Endothelial cell (in vitro differentiated cells): Measurements from ENCODE around the gene PATJ. TPM values are rescaled to one million over a fixed set of nuclear protein-coding genes. Genes with fewer than 3 reads are reported as not detected.
"Not testable (repeated sequence)": the region's sequence is repeated elsewhere in the genome, so short reads cannot be mapped to it uniquely, and the experiment has no call there.

Experiments used
- DNase-seq: peaks from one replicate; pipeline ENCODE4 v3.0.0; 2021; ENCODE audit warnings: low spot score
- H3K27ac Mint-ChIP-seq: one replicate; pipeline ENCODE4 v1.8.0; 2021; ENCODE audit warnings: mixed read lengths, inconsistent platforms; ENCODE audit not compliant: unreplicated experiment
- H3K27me3 Mint-ChIP-seq: one replicate; pipeline ENCODE4 v1.8.0; 2021; ENCODE audit warnings: mild to moderate bottlenecking, moderate library complexity, mixed read lengths, inconsistent platforms; ENCODE audit not compliant: unreplicated experiment
- H3K36me3 Mint-ChIP-seq: one replicate; pipeline ENCODE4 v1.8.0; 2021; ENCODE audit warnings: mild to moderate bottlenecking, low read depth, mixed read lengths, inconsistent platforms; ENCODE audit not compliant: unreplicated experiment
- H3K4me1 Mint-ChIP-seq: one replicate; pipeline ENCODE4 v1.8.0; 2021; ENCODE audit warnings: mild to moderate bottlenecking, mixed read lengths, inconsistent platforms; ENCODE audit not compliant: unreplicated experiment
- H3K4me3 Mint-ChIP-seq: one replicate; pipeline ENCODE4 v1.8.0; 2021; ENCODE audit warnings: mild to moderate bottlenecking, mixed read lengths, inconsistent platforms; ENCODE audit not compliant: unreplicated experiment
- H3K9me3 Mint-ChIP-seq: one replicate; pipeline ENCODE4 v1.8.0; 2021; ENCODE audit warnings: mixed read lengths, inconsistent platforms; ENCODE audit not compliant: unreplicated experiment
- CTCF ChIP-seq: fragments of 200-600 bp; sonication (generic); IDR thresholded peaks from one replicate; pipeline ENCODE4 v1.5.0; 2021; ENCODE audit warnings: antibody characterized with exemption; ENCODE audit not compliant: unreplicated experiment
- long read RNA-seq: library from polyadenylated mRNA; unstranded; transcript quantifications from one replicate; pipeline ENCODE4 v2.0.0, GENCODE V29; 2020; ENCODE audit not compliant: unreplicated experiment
- total RNA-seq: library from RNA; stranded (reverse); fragmentation: NEBNext Ultra II Directional; extraction: Animal tissue kit (Norgen Biotek cat#: 25700); gene quantifications from one replicate; pipeline ENCODE4 v1.2.1, GENCODE V29; 2021; ENCODE audit not compliant: unreplicated experiment

The PATJ gene
- total RNA-seq: 13.9 TPM
- long read RNA-seq: 0 reads

GRCh38 chr1:61741711-61742619 is at the start of gene PATJ:
Gene PATJ (plus strand): TSS chr1:61742480. CDS start chr1:61762893, 20,413 bp downstream.
- TF ChIP-seq CTCF: no peak
- Mint-ChIP-seq H3K36me3 (peaks cover 4% of the 10 kb centered on the region), H3K4me1 (peaks cover 14% of the 10 kb centered on the region), H3K9me3 (no peaks in the 10 kb centered on the region), H3K27me3 (peaks cover 8% of the 10 kb centered on the region), H3K27ac (peak within 1 kb of the TSS; percentile 90), H3K4me3 (peak within 1 kb of the TSS; percentile 97)
- peak; percentile 52 for DNase-seq

GRCh38 chr1:61699911-61700851 is 42.1 kb upstream of the PATJ start:
- no peaks in the 10 kb centered on the region for H3K27me3 Mint-ChIP-seq
- H3K9me3 Mint-ChIP-seq: no peaks in the 10 kb centered on the region
- no peak overlapping the region for H3K27ac Mint-ChIP-seq

DNA sequence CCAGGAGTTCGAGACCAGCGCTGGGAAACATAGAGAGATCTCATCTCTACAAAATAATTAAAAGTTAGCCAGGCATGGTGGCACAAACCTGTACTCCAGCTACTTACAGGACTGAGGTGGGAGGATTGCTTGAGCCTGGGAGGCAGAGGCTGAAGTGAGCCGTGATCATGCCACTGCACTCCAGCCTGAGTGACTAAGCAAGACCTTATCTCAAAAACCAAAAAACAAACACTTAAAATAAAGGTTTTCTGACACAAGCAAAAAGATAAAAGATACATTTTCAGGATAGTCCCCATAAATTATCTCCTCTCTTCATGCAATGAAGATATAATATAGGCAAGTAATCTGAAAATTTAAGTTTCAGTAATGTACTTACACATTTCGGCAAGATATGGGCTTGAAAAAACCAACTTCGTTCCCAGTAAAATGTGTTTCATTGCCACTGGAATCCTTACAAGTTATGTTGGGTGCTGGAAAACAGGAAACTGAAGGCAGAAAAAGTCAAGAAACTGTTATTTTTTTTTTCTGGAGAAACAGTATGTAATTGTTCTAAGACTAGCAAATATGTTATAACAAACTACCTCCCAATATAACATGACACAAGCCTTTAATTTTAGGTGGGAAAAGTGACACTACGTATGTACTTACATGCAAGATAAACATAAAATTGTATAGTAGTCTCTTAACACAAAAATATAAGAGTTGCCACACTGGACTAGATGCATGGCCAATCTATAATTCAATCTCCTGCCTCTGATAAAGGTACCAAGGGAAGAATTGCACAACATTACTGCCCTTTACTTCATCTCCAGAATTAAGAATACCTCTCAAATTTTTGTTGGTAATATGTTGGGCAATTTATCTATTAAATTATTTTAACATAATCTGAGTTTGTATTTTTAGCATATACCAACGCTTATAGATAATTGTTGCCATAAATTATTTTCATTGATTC is 33.0 kb upstream of the PATJ start:
- H3K9me3 Mint-ChIP-seq: no peaks in the 10 kb centered on the region

More at GRCh38 chr1:61699911-61700851, 42.1 kb upstream of the PATJ start:
- Mint-ChIP-seq H3K4me1 (no peaks in the 10 kb centered on the region), H3K36me3 (peaks cover 12% of the 10 kb centered on the region), H3K4me3 (no peak overlapping the region)
- no peak for DNase-seq
- TF ChIP-seq CTCF: no peak

DNA sequence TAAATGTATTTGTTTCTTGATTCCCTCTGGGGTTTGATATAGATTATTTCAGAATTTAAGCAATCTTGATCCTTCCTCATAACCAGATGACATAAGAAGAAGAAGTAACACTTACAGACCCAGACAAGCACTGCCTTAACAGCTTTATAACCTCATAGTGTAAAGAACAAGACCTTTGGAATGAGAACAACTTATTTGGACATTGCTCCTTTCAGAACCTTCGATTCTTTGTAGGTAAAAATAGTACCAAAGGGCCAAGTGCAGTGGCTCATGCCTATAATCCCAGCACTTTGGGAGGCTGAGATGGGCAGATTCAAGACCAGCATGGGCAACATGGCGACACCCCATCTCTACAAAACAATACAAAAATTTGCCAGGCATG is 32.4 kb upstream of the PATJ start:
- Mint-ChIP-seq H3K27me3 (no peaks in the 10 kb centered on the region), H3K4me1 (no peaks in the 10 kb centered on the region)

More for the DNA sequence above, 33.0 kb upstream of the PATJ start:
- no peak for DNase-seq
- no peaks in the 10 kb centered on the region for H3K4me1 Mint-ChIP-seq
- no peak overlapping the region for H3K4me3 Mint-ChIP-seq
- TF ChIP-seq CTCF: no peak
- H3K27ac Mint-ChIP-seq: no peak overlapping the region
- H3K36me3 Mint-ChIP-seq: peaks cover 5% of the 10 kb centered on the region
- no peaks in the 10 kb centered on the region for H3K27me3 Mint-ChIP-seq

DNA sequence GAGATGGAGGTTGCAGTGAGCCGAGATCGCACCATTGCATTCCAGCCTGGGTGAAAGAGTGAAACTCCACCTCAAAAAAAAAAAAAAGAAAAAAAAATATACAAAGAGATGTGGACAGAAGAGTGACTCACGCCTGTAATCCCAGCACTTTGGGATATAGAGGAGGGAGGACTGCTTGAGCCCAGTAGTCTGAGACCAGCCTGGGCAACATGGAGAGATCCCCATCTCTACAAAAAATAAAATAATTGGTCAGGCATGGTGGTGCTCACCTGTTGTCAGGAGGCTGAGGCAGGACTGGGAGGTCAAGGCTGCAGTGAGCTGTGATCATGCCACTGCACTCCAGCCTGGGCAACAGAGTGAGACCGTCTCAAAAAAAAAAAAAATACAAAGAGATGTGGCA is 31.0 kb upstream of the PATJ start:
- H3K4me3 Mint-ChIP-seq, H3K9me3 Mint-ChIP-seq, DNase-seq, H3K36me3 Mint-ChIP-seq, H3K4me1 Mint-ChIP-seq, H3K27me3 Mint-ChIP-seq, H3K27ac Mint-ChIP-seq: not testable (repeated sequence)

More for the DNA sequence above, 32.4 kb upstream of the PATJ start:
- peaks cover 4% of the 10 kb centered on the region for H3K36me3 Mint-ChIP-seq
- no peak for DNase-seq
- no peak overlapping the region for H3K27ac Mint-ChIP-seq
- no peak for TF ChIP-seq CTCF
- no peaks in the 10 kb centered on the region for H3K9me3 Mint-ChIP-seq
- no peak overlapping the region for H3K4me3 Mint-ChIP-seq
